Lung (tissue), 12 donors: ENCODE measurements around the gene SESN1. TPM values are rescaled to one million over a fixed set of nuclear protein-coding genes. Genes with fewer than 3 reads are reported as not detected.

ENCODE experiments used
- ATAC-seq: fragments of 200-7000 bp; cut with Tn5 transposase; one replicate; pipeline ENCODE4 v1.9.1; 2020; ENCODE audit warnings: moderate number of reproducible peaks; ENCODE audit not compliant: insufficient read depth, low FRiP score
- DNase-seq, 3 donors: peaks; one replicate each; pipeline ENCODE4 v3.0.0-alpha.2; 2013 to 2017
- H3K27ac ChIP-seq, 2 donors: one replicate each; pipeline ENCODE4 v1.5.1; 2013; ENCODE audit warnings: mild to moderate bottlenecking in 2 of 2, moderate library complexity in 2 of 2, control low read depth in 1 of 2, inconsistent platforms in 1 of 2, low read depth in 1 of 2, low read length in 1 of 2
- H3K27me3 ChIP-seq, 3 donors: one replicate each; pipeline ENCODE4 v1.5.1; 2013; ENCODE audit warnings: low read length in 2 of 3; ENCODE audit not compliant: control insufficient read depth in 3 of 3, insufficient read depth in 3 of 3
- H3K36me3 ChIP-seq, 4 donors: one replicate each; pipeline ENCODE4 v1.5.1; 2013; ENCODE audit warnings: low read length in 4 of 4, mild to moderate bottlenecking in 1 of 4, moderate library complexity in 1 of 4; ENCODE audit not compliant: control insufficient read depth in 4 of 4, insufficient read depth in 4 of 4
- H3K4me1 ChIP-seq, 5 donors: one replicate each; pipeline ENCODE4 v1.5.1; 2013; ENCODE audit warnings: low read length in 5 of 5, mild to moderate bottlenecking in 2 of 5, moderate library complexity in 1 of 5; ENCODE audit not compliant: control insufficient read depth in 5 of 5, insufficient read depth in 5 of 5
- H3K4me3 ChIP-seq: one replicate; pipeline ENCODE4 v1.5.1; 2013; ENCODE audit warnings: mild to moderate bottlenecking, control low read depth, moderate library complexity
- H3K9ac ChIP-seq, 2 donors: one replicate each; pipeline ENCODE4 v1.5.1; 2013; ENCODE audit warnings: low read length in 2 of 2, control low read depth in 1 of 2; ENCODE audit not compliant: insufficient read depth in 1 of 2
- H3K9me3 ChIP-seq, 4 donors: one replicate each; pipeline ENCODE4 v1.5.1; 2013; ENCODE audit warnings: low read length in 3 of 4, mild to moderate bottlenecking in 1 of 4, moderate library complexity in 1 of 4; ENCODE audit not compliant: control insufficient read depth in 4 of 4, insufficient read depth in 3 of 4
- CTCF ChIP-seq: IDR thresholded peaks from 2 replicates; pipeline ENCODE4 v1.5.1; 2012; ENCODE audit warnings: mild to moderate bottlenecking; ENCODE audit errors: control extremely low read depth, extremely low read depth
- WGBS, 2 donors: extraction: QIAGEN DNeasy Blood & Tissue Kit; methylation state at CpG; one replicate each; pipeline ENCODE4 v1.1.7; 2013; 5-methylcytosine and 5-hydroxymethylcytosine counted together
- polyA plus RNA-seq, 2 donors: library from polyadenylated mRNA; stranded (reverse); fragments of 200-250 nt; gene quantifications; one replicate each; pipeline ENCODE4 v1.2.1, GENCODE V29; 2013
- total RNA-seq, 2 donors: library from RNA; depleted of rRNA in 1 of 2; stranded (reverse); fragments of >200 nt in 1 of 2; gene quantifications; one replicate each; pipeline ENCODE4 v1.2.1, GENCODE V29; 2014 to 2021
- donor health status: control.
- donor health status: control.
- donor health status: Bipolar disorder and iron deficiency.
- donor health status: healthy.
- donor health status: DM: yes; HTN: yes; CAD: no.

Gene SESN1
- total and polyA plus RNA-seq, 4 donors = 12.9 to 69.8 (median 21.0) TPM

GRCh38 chr6:109082188-109082577, 12.5 kb downstream of the SESN1 start:
- no peaks in the 10 kb centered on the region for H3K27me3 ChIP-seq
- H3K4me1 ChIP-seq = peaks cover 0 to 17% (median 7%) of the 10 kb centered on the region in 5 donors
- H3K9ac ChIP-seq = no peak overlapping the region
- H3K27ac ChIP-seq = peak overlapping the region in 1 of 2 donors; percentile 77
- TF ChIP-seq CTCF = no peak
- no peaks in the 10 kb centered on the region for H3K9me3 ChIP-seq
- no peak overlapping the region for H3K4me3 ChIP-seq
- 70 to 76% methylated on average over 1 of the region's 1 CpG for whole genome bisulfite sequencing, 2 donors
- no peak for ATAC-seq
- peaks cover 0 to 5% (median 2%) of the 10 kb centered on the region in 4 donors for H3K36me3 ChIP-seq
- DNase-seq = no peak

- Histone ChIP-seq H3K27me3 (no peaks in the 10 kb centered on the region), H3K27ac (peak overlapping the region in 1 of 2 donors; percentile 77), H3K4me1 (peaks cover 0 to 19% (median 7%) of the 10 kb centered on the region in 5 donors), H3K9me3 (no peaks in the 10 kb centered on the region), H3K36me3 (peaks cover 0 to 5% (median 2%) of the 10 kb centered on the region in 4 donors), H3K9ac (no peak overlapping the region), H3K4me3 (no peak overlapping the region)
- DNase-seq (no peak), ATAC-seq (no peak)
- 87 to 97% methylated on average over 4 of the region's 4 CpGs for WGBS, 2 donors
- TF ChIP-seq CTCF = no peak
These were observed 13.0 kb downstream of the SESN1 start for GRCh38 chr6:109081516-109082187.

GRCh38 chr6:109081026-109081425, 13.6 kb downstream of the SESN1 start:
- ATAC-seq (no peak), DNase-seq (no peak)
- Histone ChIP-seq H3K27ac (peak overlapping the region in 1 of 2 donors; percentile 77), H3K4me3 (no peak overlapping the region), H3K4me1 (peaks cover 0 to 19% (median 7%) of the 10 kb centered on the region in 5 donors), H3K27me3 (no peaks in the 10 kb centered on the region), H3K9ac (no peak overlapping the region), H3K9me3 (no peaks in the 10 kb centered on the region), H3K36me3 (peaks cover 0 to 5% (median 2%) of the 10 kb centered on the region in 4 donors)
- 45 to 76% methylated on average over 1 of the region's 1 CpG for WGBS, 2 donors
- no peak for TF ChIP-seq CTCF
